Effector CD8-positive, alpha-beta T cell (primary cell): Measurements from ENCODE around the gene NALCN.
"Not testable (repeated sequence)": the region's sequence is repeated elsewhere in the genome, so short reads cannot be mapped to it uniquely, and the experiment has no call there.

Experiments used
- DNase-seq: peaks from one replicate; lab custom pipeline; 2025; lab: John Stamatoyannopoulos, UW

NALCN gene

DNA sequence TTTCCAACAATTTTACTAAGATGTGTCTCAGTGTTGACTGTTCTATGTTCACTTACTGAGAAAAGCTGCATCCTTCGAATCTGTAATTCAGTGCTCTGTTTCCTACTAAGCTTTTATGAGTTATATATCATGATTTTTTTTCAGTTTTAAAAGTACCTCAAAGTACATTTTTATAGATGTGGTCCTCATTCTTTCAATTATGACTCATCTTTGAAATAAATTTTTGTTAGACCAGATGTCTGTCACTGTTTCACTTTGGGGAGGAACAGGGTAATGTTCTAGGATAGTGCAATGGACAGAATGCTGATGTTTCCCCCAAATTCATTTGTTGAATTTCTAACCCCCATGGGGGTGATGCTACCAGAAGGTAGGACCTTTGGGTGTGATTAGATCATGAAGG lies 74.8 kb downstream of the NALCN start:
- no peak for DNase-seq

GRCh38 chr13:101339202-101339601 lies 77.1 kb downstream of the NALCN start:
- no peak for DNase-seq

GRCh38 chr13:101332583-101332982 lies 83.7 kb downstream of the NALCN start:
- no peak for DNase-seq

GRCh38 chr13:101331731-101332130 lies 84.6 kb downstream of the NALCN start:
- DNase-seq, result no peak

GRCh38 chr13:101327871-101328270 lies 88.4 kb downstream of the NALCN start:
- no peak for DNase-seq

GRCh38 chr13:101326710-101327109 lies 89.6 kb downstream of the NALCN start:
- no peak for DNase-seq

GRCh38 chr13:101325423-101325822 lies 90.9 kb downstream of the NALCN start:
- no peak for DNase-seq

- DNase-seq, result no peak
Measured at GRCh38 chr13:101323601-101324000, 92.7 kb downstream of the NALCN start.

GRCh38 chr13:101317986-101318523 lies 98.3 kb downstream of the NALCN start:
- no peak for DNase-seq

- not testable (repeated sequence) for DNase-seq
Measured at GRCh38 chr13:101313479-101313878, 102.8 kb downstream of the NALCN start.

- DNase-seq, result no peak
Measured at GRCh38 chr13:101309014-101309619, 107.2 kb downstream of the NALCN start.

GRCh38 chr13:101308247-101309013 lies 107.9 kb downstream of the NALCN start:
- DNase-seq, result no peak

DNA sequence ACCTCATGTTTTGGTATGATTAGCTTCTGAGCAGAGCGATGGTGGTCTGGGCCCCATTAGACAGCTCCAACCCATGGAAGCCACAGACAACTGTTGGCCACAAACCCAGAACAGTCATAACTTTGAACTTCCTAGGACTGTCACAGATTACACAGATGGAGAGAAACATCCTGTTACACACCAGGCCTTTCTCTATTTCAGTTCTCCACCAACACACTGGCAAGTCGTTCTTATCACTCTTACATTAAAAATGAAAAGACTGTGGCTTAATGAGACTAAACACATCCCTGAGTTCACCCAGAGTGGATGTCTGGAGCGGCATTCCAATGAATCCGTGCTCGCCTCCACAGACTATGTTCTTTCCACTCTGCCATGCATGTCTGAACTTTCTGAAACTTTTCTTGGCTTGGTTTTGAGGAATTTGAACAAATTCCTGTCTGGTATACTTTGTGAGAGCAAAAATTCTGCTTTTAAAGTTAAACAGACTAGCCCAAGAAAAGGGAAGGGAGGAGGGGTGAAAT lies 109.1 kb downstream of the NALCN start:
- no peak for DNase-seq

DNA sequence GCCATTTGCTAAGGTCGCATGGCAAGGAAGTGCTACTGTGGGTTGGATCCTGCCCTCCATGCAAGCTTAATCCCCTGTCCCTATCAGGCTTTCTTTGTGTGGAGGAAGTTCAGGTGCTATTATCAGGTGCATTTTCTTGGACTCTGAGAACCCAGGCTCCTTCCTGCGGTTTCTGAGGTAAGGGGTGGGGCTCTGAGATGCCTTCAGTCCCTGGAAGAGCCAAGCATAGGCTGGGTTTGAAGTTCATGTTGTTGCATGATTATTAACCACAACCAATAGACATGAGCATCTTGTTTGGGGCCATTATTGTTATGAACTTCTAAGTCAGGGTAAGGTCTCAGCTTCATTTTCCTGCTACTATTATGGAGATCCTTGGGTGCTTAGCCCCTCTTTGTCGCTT lies 109.5 kb downstream of the NALCN start:
- no peak for DNase-seq

- no peak for DNase-seq
Measured at GRCh38 chr13:101305981-101306411, 110.3 kb downstream of the NALCN start.

- no peak for DNase-seq
Measured at GRCh38 chr13:101303521-101303920, 112.8 kb downstream of the NALCN start.

DNA sequence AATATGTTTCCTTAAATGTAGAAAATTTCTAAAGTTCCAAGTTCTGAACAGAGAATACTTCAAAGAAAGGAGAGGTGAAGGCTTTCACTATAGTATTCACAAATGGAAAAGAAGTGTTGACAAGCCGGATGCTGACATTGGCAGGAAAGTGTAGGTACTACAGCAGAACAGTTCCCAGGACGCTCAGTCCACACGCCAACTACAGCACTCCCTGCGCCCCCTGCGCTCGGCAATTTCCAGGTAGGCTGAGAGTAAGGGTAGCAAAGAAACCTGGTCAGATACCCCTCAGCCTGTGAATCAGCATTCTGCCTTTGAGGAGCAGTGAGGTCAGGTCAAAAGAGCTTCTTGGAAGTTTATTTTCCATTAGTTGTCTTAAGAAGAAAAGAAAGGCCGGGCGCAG lies 115.3 kb downstream of the NALCN start:
- no peak for DNase-seq

GRCh38 chr13:101300531-101300930 lies 115.8 kb downstream of the NALCN start:
- no peak for DNase-seq

- DNase-seq, result no peak
Measured at GRCh38 chr13:101298517-101298916, 117.8 kb downstream of the NALCN start.

- no peak for DNase-seq
Measured at GRCh38 chr13:101297794-101298193, 118.5 kb downstream of the NALCN start.

DNA sequence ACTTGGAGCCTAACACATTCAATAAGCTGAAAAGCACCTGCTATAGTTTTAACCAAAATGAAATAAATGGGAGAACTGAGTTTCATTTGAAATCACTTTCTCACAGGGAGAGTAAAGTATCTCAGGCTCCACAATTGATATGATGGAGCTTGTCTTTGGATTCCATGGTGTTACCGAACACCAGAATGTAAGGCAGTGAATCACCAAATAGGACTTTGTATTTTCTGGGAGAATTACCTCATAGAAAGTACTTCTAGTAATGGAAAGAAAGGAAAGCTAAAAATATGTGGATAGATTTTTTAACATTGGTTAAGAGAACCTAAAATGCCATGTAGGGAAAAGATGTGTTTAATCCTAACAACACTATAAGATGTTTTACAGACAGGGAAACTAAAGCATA lies 123.6 kb downstream of the NALCN start:
- DNase-seq, result no peak

DNA sequence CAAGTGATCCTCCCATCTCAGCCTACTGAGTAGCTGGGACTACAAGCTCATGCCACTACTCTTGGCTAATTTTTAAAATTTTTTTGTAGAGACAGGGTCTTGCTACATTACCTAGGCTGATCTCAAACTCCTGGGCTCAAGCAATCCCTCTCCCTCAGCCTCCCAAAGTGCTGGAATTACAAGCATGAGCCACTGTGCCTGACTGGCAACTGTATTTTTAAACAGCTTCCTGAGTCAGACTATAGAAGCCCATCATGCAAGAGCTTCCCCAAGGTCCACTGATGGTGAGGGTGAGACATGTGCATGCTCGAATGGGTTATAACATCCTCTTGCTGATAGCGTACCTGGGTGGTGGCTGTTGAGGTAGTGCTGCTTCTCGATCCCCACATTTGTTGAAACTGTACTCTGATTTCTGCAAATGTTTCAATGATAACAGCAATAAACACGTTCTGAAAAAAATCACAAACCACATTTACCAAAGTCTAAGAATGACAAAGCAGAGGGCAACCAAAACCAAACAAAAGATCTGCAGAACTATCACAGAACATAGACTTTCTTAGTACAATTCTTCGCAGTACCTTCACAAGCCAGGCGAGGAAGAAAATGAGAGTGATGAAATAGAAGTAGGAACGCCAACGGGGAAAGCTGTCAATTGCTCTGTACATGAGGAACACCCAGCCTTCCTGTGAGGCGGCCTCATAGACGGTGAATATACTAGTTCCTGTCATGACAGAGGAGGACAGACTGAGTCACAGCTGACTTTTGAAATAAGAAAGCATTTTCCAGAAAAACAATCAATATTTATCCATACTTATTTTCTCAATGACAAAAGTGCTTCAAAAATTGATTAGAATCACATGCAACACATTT lies 124.4 kb downstream of the NALCN start:
- DNase-seq, result no peak
